ENCODE data around the gene PLEKHA7. TPM values are rescaled to one million over a fixed set of nuclear protein-coding genes. Genes with fewer than 3 reads are reported as not detected.

Gene PLEKHA7
- total and polyA plus RNA-seq, 2 of the 8 experiments (the other 6 are each of a cell fraction or from before 2014, with no cell fraction given): 11.4 to 25.6 TPM

- no peak for TF ChIP-seq EP300 (IDR thresholded peaks at IDR 0.05; ENCODE audit: borderline replicate concordance in 1 of 2, low read depth in 2 of 2, low read length in 2 of 2)
- no peak for TF ChIP-seq SIRT6 (IDR thresholded peaks at IDR 0.05; ENCODE audit: low read length)
- TF ChIP-seq SIN3A (conservative IDR thresholded peaks at IDR 0.05 in 1 of 2, IDR thresholded peaks at IDR 0.05 in 1 of 2; ENCODE audit: low read depth in 1 of 2, low read length in 2 of 2): no peak
- no peak for TF ChIP-seq RFX5 (IDR thresholded peaks at IDR 0.05; ENCODE audit: borderline replicate concordance, low read depth, low read length)
- no peak for TF ChIP-seq JUN (IDR thresholded peaks at IDR 0.05; ENCODE audit: low read depth, low read length)
- TF ChIP-seq HDAC2 (IDR thresholded peaks at IDR 0.05; ENCODE audit: borderline replicate concordance in 1 of 2, low read depth in 2 of 2, low read length in 2 of 2): no peak
- TF ChIP-seq ZNF274 (IDR thresholded peaks at IDR 0.05; ENCODE audit: borderline replicate concordance, extremely low read depth, low read length): no peak
Measured at GRCh38 chr11:16833026-16833425, 181.2 kb downstream of the PLEKHA7 start (continued).
